Adipocyte (in vitro differentiated cells): ENCODE measurements around the gene RAB20.

ENCODE experiments used
- DNase-seq: peaks from one replicate; pipeline ENCODE4 v3.0.0-alpha.2; 2015; ENCODE audit warnings: low read depth
- H3K27me3 ChIP-seq: replicated peaks from 2 replicates; pipeline ENCODE4 v1.7.0; 2013; ENCODE audit warnings: mild to moderate bottlenecking, low read length, moderate library complexity; ENCODE audit not compliant: control insufficient read depth, insufficient read depth
- H3K36me3 ChIP-seq: 2 replicates; pipeline ENCODE4 v1.7.0; 2013; ENCODE audit warnings: low read length, mild to moderate bottlenecking, moderate library complexity; ENCODE audit not compliant: control insufficient read depth, insufficient read depth, severe bottlenecking
- H3K4me1 ChIP-seq: 2 replicates; pipeline ENCODE4 v1.7.0; 2013; ENCODE audit warnings: mild to moderate bottlenecking, low read length, moderate library complexity; ENCODE audit not compliant: control insufficient read depth, insufficient read depth
- H3K4me3 ChIP-seq: 2 replicates; pipeline ENCODE4 v1.7.0; 2013; ENCODE audit warnings: mild to moderate bottlenecking, low read length, moderate library complexity
- H3K9ac ChIP-seq: 2 replicates; pipeline ENCODE4 v1.7.0; 2013; ENCODE audit warnings: mild to moderate bottlenecking, low read length, moderate library complexity
- H3K9me3 ChIP-seq: 2 replicates; pipeline ENCODE4 v1.7.0; 2013; ENCODE audit warnings: mild to moderate bottlenecking, low read length, moderate library complexity; ENCODE audit not compliant: control insufficient read depth

RAB20 gene

GRCh38 chr13:110552767-110553166 is 8.8 kb downstream of the RAB20 start:
- H3K36me3 ChIP-seq: peaks cover 8% of the 10 kb centered on the region
- DNase-seq: no peak
- H3K9me3 ChIP-seq: no peaks in the 10 kb centered on the region
- H3K4me1 ChIP-seq: no peaks in the 10 kb centered on the region
- no peak overlapping the region for H3K4me3 ChIP-seq
- no peaks in the 10 kb centered on the region for H3K27me3 ChIP-seq
- H3K9ac ChIP-seq: no peak overlapping the region

GRCh38 chr13:110551284-110551683 is 10.2 kb downstream of the RAB20 start:
- DNase-seq: no peak
- Histone ChIP-seq H3K27me3 (no peaks in the 10 kb centered on the region), H3K9me3 (no peaks in the 10 kb centered on the region), H3K4me3 (no peak overlapping the region), H3K36me3 (peaks cover 14% of the 10 kb centered on the region), H3K4me1 (no peaks in the 10 kb centered on the region), H3K9ac (no peak overlapping the region)

- Histone ChIP-seq H3K9me3 (no peaks in the 10 kb centered on the region), H3K4me1 (no peaks in the 10 kb centered on the region), H3K27me3 (no peaks in the 10 kb centered on the region), H3K36me3 (peaks cover 13% of the 10 kb centered on the region), H3K9ac (no peak overlapping the region), H3K4me3 (no peak overlapping the region)
- no peak for DNase-seq
These were observed 11.7 kb downstream of the RAB20 start for GRCh38 chr13:110549795-110550160.

GRCh38 chr13:110548891-110549794 is 12.4 kb downstream of the RAB20 start:
- Histone ChIP-seq H3K4me3 (no peak overlapping the region), H3K4me1 (no peaks in the 10 kb centered on the region), H3K9ac (no peak overlapping the region), H3K27me3 (no peaks in the 10 kb centered on the region), H3K36me3 (peaks cover 13% of the 10 kb centered on the region), H3K9me3 (peaks cover under 1% of the 10 kb centered on the region)
- DNase-seq: no peak

GRCh38 chr13:110546926-110547325 is 14.6 kb downstream of the RAB20 start:
- no peaks in the 10 kb centered on the region for H3K27me3 ChIP-seq
- DNase-seq: peak; percentile 97
- no peak overlapping the region for H3K4me3 ChIP-seq
- H3K9me3 ChIP-seq: peaks cover 4% of the 10 kb centered on the region
- H3K9ac ChIP-seq: no peak overlapping the region
- H3K4me1 ChIP-seq: no peaks in the 10 kb centered on the region
- H3K36me3 ChIP-seq: peaks cover 17% of the 10 kb centered on the region

GRCh38 chr13:110546378-110546777 is 15.1 kb downstream of the RAB20 start:
- peaks cover 5% of the 10 kb centered on the region for H3K4me1 ChIP-seq
- no peak for DNase-seq
- H3K4me3 ChIP-seq: no peak overlapping the region
- peaks cover 4% of the 10 kb centered on the region for H3K9me3 ChIP-seq
- peaks cover 17% of the 10 kb centered on the region for H3K36me3 ChIP-seq
- H3K9ac ChIP-seq: no peak overlapping the region
- no peaks in the 10 kb centered on the region for H3K27me3 ChIP-seq

- Histone ChIP-seq H3K9me3 (peaks cover 4% of the 10 kb centered on the region), H3K36me3 (peaks cover 12% of the 10 kb centered on the region), H3K4me3 (no peak overlapping the region), H3K4me1 (peaks cover 18% of the 10 kb centered on the region), H3K9ac (no peak overlapping the region), H3K27me3 (no peaks in the 10 kb centered on the region)
- DNase-seq: no peak
These were observed 19.2 kb downstream of the RAB20 start for GRCh38 chr13:110542169-110542796.

- H3K9me3 ChIP-seq: peaks cover 4% of the 10 kb centered on the region
- no peaks in the 10 kb centered on the region for H3K27me3 ChIP-seq
- peak overlapping the region; percentile 43 for H3K9ac ChIP-seq
- H3K36me3 ChIP-seq: peaks cover 8% of the 10 kb centered on the region
- H3K4me1 ChIP-seq: peaks cover 18% of the 10 kb centered on the region
- DNase-seq: peak; percentile 43
- no peak overlapping the region for H3K4me3 ChIP-seq
These were observed 20.0 kb downstream of the RAB20 start for GRCh38 chr13:110541526-110541920.

GRCh38 chr13:110540871-110541525 is 20.5 kb downstream of the RAB20 start:
- Histone ChIP-seq H3K4me3 (no peak overlapping the region), H3K36me3 (peaks cover 4% of the 10 kb centered on the region), H3K4me1 (peaks cover 18% of the 10 kb centered on the region), H3K9ac (peak overlapping the region; percentile 43), H3K9me3 (peaks cover 4% of the 10 kb centered on the region), H3K27me3 (no peaks in the 10 kb centered on the region)
- DNase-seq: no peak

GRCh38 chr13:110539894-110540293 is 21.6 kb downstream of the RAB20 start:
- Histone ChIP-seq H3K9ac (no peak overlapping the region), H3K4me1 (peaks cover 18% of the 10 kb centered on the region), H3K27me3 (no peaks in the 10 kb centered on the region), H3K36me3 (peaks cover 4% of the 10 kb centered on the region), H3K9me3 (peaks cover 4% of the 10 kb centered on the region), H3K4me3 (no peak overlapping the region)
- no peak for DNase-seq

- no peak overlapping the region for H3K9ac ChIP-seq
- H3K9me3 ChIP-seq: no peaks in the 10 kb centered on the region
- peaks cover 18% of the 10 kb centered on the region for H3K4me1 ChIP-seq
- DNase-seq: no peak
- no peaks in the 10 kb centered on the region for H3K27me3 ChIP-seq
- H3K36me3 ChIP-seq: no peaks in the 10 kb centered on the region
- H3K4me3 ChIP-seq: no peak overlapping the region
These were observed 22.9 kb downstream of the RAB20 start for GRCh38 chr13:110538632-110539031.
